ENCODE measurements around the gene INHBB.
"Not testable (repeated sequence)": the region's sequence is repeated elsewhere in the genome, so short reads cannot be mapped to it uniquely, and the experiment has no call there.

INHBB gene

DNA sequence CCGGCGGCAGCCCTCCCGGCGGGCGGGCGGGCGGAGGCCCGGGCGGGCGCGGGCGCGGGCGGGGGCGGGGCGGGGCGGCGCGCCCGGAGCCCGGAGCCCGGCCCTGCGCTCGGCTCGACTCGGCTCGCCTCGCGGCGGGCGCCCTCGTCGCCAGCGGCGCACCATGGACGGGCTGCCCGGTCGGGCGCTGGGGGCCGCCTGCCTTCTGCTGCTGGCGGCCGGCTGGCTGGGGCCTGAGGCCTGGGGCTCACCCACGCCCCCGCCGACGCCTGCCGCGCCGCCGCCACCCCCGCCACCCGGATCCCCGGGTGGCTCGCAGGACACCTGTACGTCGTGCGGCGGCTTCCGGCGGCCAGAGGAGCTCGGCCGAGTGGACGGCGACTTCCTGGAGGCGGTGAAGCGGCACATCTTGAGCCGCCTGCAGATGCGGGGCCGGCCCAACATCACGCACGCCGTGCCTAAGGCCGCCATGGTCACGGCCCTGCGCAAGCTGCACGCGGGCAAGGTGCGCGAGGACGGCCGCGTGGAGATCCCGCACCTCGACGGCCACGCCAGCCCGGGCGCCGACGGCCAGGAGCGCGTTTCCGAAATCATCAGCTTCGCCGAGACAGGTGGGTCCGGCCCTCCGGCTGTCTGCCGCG lies at the start of gene INHBB:
INHBB (plus strand) TSS at position 111 of the 641 bp plus-strand sequence; CDS start at position 164, 53 bp downstream.
- no peak for DNase-seq (ENCODE audit: low read depth)

GRCh38 chr2:120298173-120298835 lies 47.6 kb upstream of the INHBB start:
- no peak for DNase-seq (ENCODE audit: low read depth)

DNA sequence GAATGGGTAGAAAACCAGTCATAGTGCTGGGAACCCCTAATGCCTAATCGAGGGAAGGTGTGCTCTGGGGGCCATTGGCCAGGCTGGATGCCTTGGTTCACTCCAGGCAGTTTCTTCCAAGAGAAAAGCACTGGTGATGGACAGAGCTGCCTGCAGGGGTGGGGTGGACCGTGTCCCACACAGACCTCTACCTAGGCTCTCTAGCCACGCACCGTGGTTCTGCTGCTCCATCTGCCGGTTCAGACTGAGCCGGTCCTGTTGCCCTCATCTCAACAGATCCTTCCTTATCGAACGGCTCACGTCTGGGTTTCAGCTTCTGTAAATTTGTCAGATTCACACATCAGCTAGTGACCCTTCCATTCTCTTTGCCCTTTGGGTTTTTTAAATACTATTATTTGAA lies 46.9 kb upstream of the INHBB start:
- no peak for DNase-seq (ENCODE audit: low read depth)

GRCh38 chr2:120299561-120299960 lies 46.4 kb upstream of the INHBB start:
- DNase-seq (ENCODE audit: low read depth): no peak

DNA sequence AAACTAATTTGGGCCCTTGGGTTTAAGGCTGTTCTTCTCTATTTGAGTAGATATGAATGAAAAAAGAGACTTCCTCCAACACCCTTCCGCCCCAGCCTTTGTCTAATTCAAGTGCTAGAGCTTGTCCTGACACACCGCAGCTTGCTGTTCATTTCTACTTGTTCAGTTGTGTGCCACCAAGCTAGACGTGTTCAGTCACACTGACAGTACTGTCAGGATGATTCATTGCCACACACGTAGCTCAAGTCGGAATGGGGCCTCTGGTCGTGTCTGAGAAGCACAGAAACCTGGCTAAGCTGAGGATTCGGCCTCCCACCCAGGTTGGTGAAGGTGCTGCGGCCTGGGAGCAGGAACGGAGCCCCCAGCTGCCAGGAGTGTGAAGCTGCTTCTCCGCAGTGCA lies 45.6 kb upstream of the INHBB start:
- no peak for DNase-seq (ENCODE audit: low read depth)

- no peak for DNase-seq (ENCODE audit: low read depth)
These were observed 44.7 kb upstream of the INHBB start for GRCh38 chr2:120301284-120301683.

DNA sequence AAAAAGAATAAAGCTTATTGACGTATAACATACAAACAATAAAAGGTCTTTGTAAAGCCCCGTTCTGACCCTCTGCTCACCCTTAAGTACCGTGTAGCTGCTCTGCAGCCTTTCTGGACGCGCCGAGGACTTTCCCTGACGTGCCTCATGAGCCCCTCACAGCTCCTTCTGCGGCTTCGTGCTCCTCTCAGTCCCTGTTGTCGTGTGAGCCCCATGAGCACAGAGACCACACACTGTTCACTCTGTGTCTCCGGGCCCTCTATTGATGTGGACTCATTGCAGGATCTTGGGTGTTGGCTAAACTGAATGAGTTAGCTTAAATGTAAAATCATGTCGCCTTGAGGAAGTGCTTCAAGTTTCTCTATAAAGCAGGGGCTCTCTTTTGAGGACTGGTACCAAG lies 43.6 kb upstream of the INHBB start:
- DNase-seq (ENCODE audit: low read depth): no peak

- DNase-seq (ENCODE audit: low read depth): no peak
These were observed 42.8 kb upstream of the INHBB start for GRCh38 chr2:120303177-120303576.

DNA sequence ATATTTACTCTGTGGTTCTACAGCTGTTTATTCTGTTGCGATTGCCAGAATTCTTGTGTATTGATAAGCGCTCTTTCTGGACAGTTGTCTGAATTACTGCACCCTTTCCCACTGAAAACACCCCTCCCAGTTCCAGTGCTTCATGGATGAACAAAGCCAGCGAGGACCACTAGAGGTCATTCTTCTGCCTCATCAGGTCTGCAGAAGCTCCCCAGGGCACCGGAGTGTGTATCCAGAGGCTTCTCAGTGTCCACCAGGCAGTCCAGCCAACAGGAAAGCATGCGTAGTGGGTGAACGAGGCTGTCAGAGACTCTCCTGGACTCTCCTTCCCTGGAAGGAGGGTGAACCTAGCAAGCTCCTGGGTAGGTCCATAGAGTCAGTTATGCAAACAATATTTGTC lies 40.6 kb upstream of the INHBB start:
- no peak for DNase-seq (ENCODE audit: low read depth)

GRCh38 chr2:120305937-120306490 lies 39.9 kb upstream of the INHBB start:
- no peak for DNase-seq (ENCODE audit: low read depth)

- DNase-seq (ENCODE audit: low read depth): no peak
These were observed 38.5 kb upstream of the INHBB start for GRCh38 chr2:120307482-120307881.

GRCh38 chr2:120308038-120308910 lies 37.7 kb upstream of the INHBB start:
- no peak for DNase-seq (ENCODE audit: low read depth)

DNA sequence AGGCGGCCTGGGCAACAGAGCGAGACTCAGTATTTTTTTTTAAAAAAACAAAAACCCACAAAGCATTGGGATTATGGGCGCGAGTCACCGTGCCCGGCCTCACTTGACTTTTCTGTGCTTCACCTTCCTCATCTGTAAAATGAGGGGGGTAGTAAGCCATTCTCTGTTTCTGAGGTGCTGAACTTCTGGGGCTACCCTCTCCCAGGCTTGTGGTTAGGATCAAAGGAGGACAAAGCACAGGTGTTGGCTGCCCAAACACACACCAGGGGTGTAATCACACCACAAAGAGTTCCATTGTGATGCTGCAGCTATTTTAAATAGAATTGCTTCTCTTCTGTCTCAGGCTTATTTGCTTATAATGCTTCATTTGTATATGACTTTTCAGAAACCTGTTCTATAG lies 35.8 kb upstream of the INHBB start:
- no peak for DNase-seq (ENCODE audit: low read depth)

DNA sequence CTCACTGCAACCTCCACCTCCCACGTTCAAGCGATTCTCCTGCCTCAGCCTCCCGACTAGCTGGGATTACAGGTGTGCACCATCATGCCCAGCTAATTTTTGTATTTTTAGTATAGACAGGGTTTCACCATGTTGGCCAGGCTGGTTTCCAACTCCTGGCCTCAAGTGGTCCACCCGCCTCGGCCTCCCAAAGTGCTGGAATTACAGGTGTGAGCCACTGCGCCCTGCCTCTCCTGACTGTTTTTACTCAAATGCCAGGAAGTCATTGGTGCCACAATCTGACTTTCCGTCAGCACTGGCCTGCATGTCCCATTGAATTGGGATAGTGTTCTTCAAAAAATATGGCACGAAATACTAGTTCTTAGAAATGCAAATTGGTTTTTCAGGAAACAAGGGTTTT lies 35.1 kb upstream of the INHBB start:
- not testable (repeated sequence) for DNase-seq (ENCODE audit: low read depth)

DNA sequence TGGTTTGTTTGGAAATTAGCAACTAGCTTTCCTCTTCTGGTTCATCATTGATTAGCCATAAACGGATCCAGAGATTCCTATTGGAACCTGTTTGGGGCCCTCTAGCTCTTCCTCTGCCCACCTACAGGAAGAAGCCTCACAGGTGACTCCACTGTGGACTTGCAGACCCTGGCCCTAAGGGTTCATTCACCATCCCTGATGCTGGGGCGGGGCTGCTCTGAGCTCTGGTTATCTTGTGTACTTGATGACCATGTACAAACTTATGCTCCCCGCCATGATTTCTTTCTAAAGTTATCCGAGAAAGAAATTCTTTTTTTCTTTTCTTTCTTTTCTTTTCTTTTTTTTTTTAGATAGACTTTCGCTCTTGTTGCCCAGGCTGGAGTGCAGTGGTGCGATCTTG lies 33.9 kb upstream of the INHBB start:
- no peak for DNase-seq (ENCODE audit: low read depth)

DNA sequence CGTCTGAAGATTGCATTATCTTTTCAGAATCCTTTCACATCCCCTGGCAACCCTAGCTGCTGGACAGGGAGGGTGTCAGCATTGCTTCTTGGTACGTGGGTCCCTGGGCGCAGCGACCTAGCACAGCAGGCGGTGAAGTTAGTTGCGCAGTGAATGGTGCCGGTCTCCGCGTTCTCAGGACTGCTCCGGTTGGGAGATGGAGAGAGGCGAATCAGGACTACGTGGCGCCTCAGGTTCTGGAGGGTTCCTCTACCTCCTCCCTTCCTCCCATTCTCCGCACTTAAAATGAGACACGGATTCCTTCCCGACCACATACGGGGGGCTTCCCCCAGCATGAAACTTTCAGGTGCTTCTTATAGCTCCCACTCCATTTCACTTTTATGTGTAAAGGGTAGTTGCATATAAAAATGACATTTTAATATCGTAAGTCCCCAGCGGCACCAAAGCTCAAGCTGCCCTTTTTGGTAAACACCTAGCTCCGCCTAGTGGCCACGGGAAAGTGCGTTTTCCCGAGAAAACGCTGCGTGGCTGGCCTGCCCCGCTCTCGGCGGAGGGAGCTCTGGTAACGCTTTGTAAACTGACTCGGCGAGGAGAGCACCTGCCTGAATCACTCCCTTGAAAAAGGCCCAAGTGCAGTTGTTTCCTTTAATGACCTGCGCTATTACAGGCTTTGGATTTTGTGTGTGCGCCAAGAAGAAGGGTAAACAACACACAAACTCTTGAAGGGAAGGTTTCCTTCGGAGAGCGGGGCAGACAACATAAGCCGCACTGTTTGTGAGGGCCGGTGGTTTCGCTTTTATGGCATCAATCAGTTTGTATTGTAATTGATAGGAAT lies 32.9 kb upstream of the INHBB start:
- DNase-seq (ENCODE audit: low read depth): peak; percentile 65

- DNase-seq (ENCODE audit: low read depth): no peak
These were observed 32.0 kb upstream of the INHBB start for GRCh38 chr2:120313695-120314615.

DNA sequence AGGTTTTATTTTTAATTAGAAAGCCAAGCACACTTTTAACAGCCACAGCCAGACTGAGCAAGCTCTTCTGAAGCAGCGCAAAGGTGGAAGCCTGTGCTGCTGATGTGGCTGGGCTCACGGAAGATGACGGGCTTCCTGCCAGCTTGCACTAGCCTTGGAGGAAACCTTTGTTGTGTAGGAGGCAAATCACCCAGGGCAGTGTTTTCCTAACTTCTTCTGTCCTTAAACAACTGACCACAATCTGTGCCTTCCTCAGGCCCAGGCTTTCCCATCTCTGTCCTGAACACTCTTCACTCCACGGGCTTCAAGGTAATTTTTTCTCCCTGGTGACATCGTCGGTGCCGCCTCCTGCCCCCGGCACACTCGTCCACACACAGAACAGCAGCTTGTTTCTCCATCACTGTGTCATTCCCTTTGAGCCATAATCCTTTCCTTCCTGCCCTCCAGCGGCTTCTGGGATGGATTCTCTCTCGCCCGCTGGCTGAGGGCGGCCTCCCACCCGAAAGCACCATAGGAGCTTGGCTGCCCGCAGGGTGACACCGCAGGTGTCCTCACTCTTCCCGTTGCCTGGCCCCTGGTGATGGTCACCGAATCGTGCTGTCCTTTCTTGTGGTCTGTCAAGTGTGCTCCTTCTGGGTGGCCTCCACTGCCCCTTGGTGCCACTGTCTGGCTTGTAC lies 31.1 kb upstream of the INHBB start:
- DNase-seq (ENCODE audit: low read depth): no peak

DNA sequence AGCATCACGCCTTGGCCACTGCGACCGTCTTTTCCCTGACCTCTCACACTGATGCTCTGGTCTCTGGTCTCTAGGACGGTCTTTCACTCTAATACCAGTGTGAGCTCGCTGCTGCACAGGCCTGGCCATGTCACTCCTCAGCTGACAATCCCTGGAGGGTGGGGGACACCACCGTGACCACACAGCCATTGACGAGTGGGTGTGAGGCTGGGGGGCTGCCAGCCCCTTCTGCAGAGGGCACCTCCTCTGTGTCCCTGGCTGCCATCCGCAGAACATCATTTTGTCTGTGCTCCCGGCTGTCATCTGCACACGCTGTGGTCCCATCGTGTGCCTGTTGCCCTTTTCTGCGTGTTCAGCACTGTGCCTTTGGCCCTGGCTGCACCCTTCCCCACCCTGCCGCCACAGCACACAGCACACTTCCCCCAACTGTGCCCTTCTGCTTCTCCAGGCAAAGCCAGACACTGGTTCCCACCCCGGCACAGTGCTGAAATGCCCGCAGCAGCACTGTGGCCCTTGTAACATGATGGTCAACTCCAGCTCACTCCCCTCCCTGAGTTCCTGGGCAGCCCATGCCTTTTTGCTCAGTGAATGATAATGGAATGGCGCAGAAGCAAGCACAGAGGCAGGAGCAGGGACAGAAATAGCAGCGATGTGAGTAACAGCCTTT lies 30.4 kb upstream of the INHBB start:
- DNase-seq (ENCODE audit: low read depth): no peak

- DNase-seq (ENCODE audit: low read depth): no peak
These were observed 29.9 kb upstream of the INHBB start for GRCh38 chr2:120316071-120316470.
